ENCODE results near the gene RHBDF2.

DNA sequence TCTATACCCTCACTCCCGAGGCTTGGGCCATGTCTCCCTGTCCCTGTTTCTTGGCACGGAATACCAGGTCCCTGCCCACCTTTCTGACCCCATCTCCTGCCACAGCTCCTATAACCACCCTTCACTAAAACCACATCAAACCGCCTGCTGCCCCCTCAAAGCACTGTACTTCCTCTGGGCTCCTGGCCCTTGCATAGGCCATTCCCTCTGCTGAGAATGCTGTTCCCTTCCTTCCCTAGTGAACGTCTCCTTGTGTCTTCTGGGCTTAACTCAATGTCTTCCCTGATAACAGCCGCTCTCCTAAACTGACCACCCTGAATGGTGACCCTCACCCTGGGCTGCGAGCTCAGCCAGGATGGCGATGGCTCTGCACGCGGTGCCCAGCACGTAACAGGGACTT, 23.1 kb downstream of the RHBDF2 start:
- no peak for TF ChIP-seq EZH2 (IDR thresholded peaks at IDR 0.05; ENCODE audit: insufficient read depth, low read length)
- TF ChIP-seq, protein P1, sequence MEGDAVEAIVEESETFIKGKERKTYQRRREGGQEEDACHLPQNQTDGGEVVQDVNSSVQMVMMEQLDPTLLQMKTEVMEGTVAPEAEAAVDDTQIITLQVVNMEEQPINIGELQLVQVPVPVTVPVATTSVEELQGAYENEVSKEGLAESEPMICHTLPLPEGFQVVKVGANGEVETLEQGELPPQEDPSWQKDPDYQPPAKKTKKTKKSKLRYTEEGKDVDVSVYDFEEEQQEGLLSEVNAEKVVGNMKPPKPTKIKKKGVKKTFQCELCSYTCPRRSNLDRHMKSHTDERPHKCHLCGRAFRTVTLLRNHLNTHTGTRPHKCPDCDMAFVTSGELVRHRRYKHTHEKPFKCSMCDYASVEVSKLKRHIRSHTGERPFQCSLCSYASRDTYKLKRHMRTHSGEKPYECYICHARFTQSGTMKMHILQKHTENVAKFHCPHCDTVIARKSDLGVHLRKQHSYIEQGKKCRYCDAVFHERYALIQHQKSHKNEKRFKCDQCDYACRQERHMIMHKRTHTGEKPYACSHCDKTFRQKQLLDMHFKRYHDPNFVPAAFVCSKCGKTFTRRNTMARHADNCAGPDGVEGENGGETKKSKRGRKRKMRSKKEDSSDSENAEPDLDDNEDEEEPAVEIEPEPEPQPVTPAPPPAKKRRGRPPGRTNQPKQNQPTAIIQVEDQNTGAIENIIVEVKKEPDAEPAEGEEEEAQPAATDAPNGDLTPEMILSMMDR (IDR thresholded peaks at IDR 0.05; ENCODE audit: insufficient read depth, low read depth, low read length), result no peak
